Loucy (cell line): ENCODE results near the gene ATAD5.

Experiments
- H2AFZ ChIP-seq: fragments of 200-600 bp; sonication (generic); 2 replicates; pipeline ENCODE4 v1.6.0; 2016; ENCODE audit warnings: antibody characterized with exemption, mild to moderate bottlenecking, low read length, moderate library complexity
- H3F3A ChIP-seq: fragments of 200-600 bp; 2 replicates; pipeline ENCODE4 v1.6.0; 2016; ENCODE audit warnings: antibody characterized with exemption, low read depth, mild to moderate bottlenecking
- H3K27me3 ChIP-seq: fragments of 200-600 bp; sonication (generic); 2 replicates; pipeline ENCODE4 v1.6.1; 2014; ENCODE audit warnings: low read length, mild to moderate bottlenecking; ENCODE audit not compliant: insufficient read depth, poor library complexity, severe bottlenecking
- H3K36me3 ChIP-seq: fragments of 200-600 bp; sonication (generic); 2 replicates; pipeline ENCODE4 v1.6.1; 2016; ENCODE audit warnings: low read length; ENCODE audit not compliant: insufficient read depth
- H3K4me1 ChIP-seq: fragments of 200-600 bp; sonication (generic); 2 replicates; pipeline ENCODE4 v1.5.1; 2014; ENCODE audit warnings: low read length, mild to moderate bottlenecking; ENCODE audit not compliant: insufficient read depth, poor library complexity, severe bottlenecking
- H3K4me2 ChIP-seq: fragments of 200-600 bp; sonication (generic); 2 replicates; pipeline ENCODE4 v1.6.0; 2014; ENCODE audit warnings: antibody characterized with exemption, low read length, low read depth, mild to moderate bottlenecking; ENCODE audit not compliant: poor library complexity, severe bottlenecking
- H3K4me3 ChIP-seq: fragments of 200-600 bp; sonication (generic); 2 replicates; pipeline ENCODE4 v1.5.1; 2014; ENCODE audit warnings: low read length, mild to moderate bottlenecking, mixed read lengths; ENCODE audit not compliant: poor library complexity, severe bottlenecking
- H3K79me2 ChIP-seq: fragments of 200-600 bp; sonication (generic); 2 replicates; pipeline ENCODE4 v1.6.1; 2014; ENCODE audit warnings: low read length; ENCODE audit not compliant: insufficient read depth
- H3K9ac ChIP-seq: fragments of 200-600 bp; sonication (generic); 2 replicates; pipeline ENCODE4 v1.6.0; 2014; ENCODE audit warnings: mild to moderate bottlenecking, low read depth, low read length, moderate library complexity; ENCODE audit not compliant: poor library complexity, severe bottlenecking
- H3K9me2 ChIP-seq: fragments of 200-600 bp; sonication (generic); replicated peaks from 2 replicates; pipeline ENCODE4 v1.6.1; 2016; ENCODE audit warnings: low read depth, low read length, mixed read lengths
- H3K9me3 ChIP-seq: fragments of 200-600 bp; sonication (generic); 2 replicates; pipeline ENCODE4 v1.6.1; 2014; ENCODE audit warnings: mild to moderate bottlenecking, antibody characterized with exemption, low read length, low read depth; ENCODE audit not compliant: insufficient read depth
- H4K20me1 ChIP-seq: fragments of 200-600 bp; sonication (generic); 2 replicates; pipeline ENCODE4 v1.6.0; 2014; ENCODE audit warnings: antibody characterized with exemption, low read length, mild to moderate bottlenecking; ENCODE audit not compliant: insufficient read depth, poor library complexity, severe bottlenecking
- EZH2phosphoT487 ChIP-seq: fragments of 200-600 bp; IDR thresholded peaks from 2 replicates; pipeline ENCODE4 v1.6.1; 2018; ENCODE audit warnings: antibody characterized with exemption, mild to moderate bottlenecking, moderate library complexity, borderline replicate concordance
- TF ChIP-seq, protein P1 (sequence below): fragments of 200-600 bp; sonication (generic); conservative IDR thresholded peaks from 2 replicates; pipeline ENCODE4 v1.5.1; 2014; ENCODE audit warnings: mild to moderate bottlenecking, antibody characterized with exemption, low read length

The ATAD5 gene, protein sequence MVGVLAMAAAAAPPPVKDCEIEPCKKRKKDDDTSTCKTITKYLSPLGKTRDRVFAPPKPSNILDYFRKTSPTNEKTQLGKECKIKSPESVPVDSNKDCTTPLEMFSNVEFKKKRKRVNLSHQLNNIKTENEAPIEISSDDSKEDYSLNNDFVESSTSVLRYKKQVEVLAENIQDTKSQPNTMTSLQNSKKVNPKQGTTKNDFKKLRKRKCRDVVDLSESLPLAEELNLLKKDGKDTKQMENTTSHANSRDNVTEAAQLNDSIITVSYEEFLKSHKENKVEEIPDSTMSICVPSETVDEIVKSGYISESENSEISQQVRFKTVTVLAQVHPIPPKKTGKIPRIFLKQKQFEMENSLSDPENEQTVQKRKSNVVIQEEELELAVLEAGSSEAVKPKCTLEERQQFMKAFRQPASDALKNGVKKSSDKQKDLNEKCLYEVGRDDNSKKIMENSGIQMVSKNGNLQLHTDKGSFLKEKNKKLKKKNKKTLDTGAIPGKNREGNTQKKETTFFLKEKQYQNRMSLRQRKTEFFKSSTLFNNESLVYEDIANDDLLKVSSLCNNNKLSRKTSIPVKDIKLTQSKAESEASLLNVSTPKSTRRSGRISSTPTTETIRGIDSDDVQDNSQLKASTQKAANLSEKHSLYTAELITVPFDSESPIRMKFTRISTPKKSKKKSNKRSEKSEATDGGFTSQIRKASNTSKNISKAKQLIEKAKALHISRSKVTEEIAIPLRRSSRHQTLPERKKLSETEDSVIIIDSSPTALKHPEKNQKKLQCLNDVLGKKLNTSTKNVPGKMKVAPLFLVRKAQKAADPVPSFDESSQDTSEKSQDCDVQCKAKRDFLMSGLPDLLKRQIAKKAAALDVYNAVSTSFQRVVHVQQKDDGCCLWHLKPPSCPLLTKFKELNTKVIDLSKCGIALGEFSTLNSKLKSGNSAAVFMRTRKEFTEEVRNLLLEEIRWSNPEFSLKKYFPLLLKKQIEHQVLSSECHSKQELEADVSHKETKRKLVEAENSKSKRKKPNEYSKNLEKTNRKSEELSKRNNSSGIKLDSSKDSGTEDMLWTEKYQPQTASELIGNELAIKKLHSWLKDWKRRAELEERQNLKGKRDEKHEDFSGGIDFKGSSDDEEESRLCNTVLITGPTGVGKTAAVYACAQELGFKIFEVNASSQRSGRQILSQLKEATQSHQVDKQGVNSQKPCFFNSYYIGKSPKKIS (N-terminal part only)

DNA sequence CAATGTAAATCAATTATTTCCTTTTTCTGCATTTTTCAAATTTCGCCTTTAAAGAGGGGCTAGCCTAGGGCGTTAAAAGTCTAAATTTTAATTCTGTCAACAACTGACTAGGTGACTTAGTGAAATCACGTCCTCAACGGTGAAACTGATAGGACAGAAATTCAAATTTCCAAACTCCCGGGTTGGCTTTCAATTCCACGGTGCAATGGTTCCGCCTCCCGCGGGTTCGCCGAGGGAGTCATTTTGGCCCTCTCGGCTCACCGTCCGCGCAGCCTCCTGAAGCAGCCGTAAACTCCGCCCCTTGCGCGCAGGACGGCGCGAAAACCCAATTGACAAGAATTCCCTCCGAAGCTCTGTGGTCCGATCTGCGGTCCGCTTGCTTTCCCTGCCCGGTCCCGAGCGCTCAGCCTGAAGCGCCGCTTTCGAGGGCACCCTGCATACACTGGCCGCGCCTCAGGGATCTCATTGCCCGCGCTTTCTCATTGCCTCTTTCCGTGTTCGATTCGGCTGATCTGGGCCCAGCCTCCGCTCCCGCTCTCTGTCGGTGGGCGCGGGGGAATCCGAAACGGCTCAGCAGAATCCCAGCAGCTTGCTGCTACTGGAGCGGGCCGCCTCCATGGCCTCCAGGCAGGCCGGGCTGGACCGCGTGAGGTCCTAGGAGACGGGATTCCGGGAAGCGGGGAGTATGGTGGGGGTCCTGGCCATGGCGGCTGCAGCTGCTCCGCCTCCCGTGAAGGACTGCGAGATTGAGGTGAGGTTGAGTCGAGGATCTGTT is at the start of gene ATAD5:
Gene ATAD5 (plus strand): TSS at position 304 of the 775 bp plus-strand sequence. CDS start 382 bp downstream, at position 686.
- peaks cover 37% of the 10 kb centered on the region for H3K4me1 ChIP-seq
- no peaks in the 10 kb centered on the region for H3K9me2 ChIP-seq
- H3K4me3 ChIP-seq, result peak within 1 kb of the TSS; percentile 96
- H3K4me2 ChIP-seq, result peak within 1 kb of the TSS; percentile 90
- H2AFZ ChIP-seq, result peak within 1 kb of the TSS; percentile 97
- TF ChIP-seq, protein P1, sequence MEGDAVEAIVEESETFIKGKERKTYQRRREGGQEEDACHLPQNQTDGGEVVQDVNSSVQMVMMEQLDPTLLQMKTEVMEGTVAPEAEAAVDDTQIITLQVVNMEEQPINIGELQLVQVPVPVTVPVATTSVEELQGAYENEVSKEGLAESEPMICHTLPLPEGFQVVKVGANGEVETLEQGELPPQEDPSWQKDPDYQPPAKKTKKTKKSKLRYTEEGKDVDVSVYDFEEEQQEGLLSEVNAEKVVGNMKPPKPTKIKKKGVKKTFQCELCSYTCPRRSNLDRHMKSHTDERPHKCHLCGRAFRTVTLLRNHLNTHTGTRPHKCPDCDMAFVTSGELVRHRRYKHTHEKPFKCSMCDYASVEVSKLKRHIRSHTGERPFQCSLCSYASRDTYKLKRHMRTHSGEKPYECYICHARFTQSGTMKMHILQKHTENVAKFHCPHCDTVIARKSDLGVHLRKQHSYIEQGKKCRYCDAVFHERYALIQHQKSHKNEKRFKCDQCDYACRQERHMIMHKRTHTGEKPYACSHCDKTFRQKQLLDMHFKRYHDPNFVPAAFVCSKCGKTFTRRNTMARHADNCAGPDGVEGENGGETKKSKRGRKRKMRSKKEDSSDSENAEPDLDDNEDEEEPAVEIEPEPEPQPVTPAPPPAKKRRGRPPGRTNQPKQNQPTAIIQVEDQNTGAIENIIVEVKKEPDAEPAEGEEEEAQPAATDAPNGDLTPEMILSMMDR, result no peak
- TF ChIP-seq EZH2phosphoT487, result no peak
- H3K9me3 ChIP-seq, result no peaks in the 10 kb centered on the region
- peak within 1 kb of the TSS; percentile 99 for H3K9ac ChIP-seq
- no peaks in the 10 kb centered on the region for H3F3A ChIP-seq
- peaks cover 29% of the 10 kb centered on the region for H4K20me1 ChIP-seq
- H3K79me2 ChIP-seq, result peaks cover 53% of the 10 kb centered on the region
- peaks cover 6% of the 10 kb centered on the region for H3K27me3 ChIP-seq
- H3K36me3 ChIP-seq, result no peaks in the 10 kb centered on the region; the same call in 1 of the 2 replicates

DNA sequence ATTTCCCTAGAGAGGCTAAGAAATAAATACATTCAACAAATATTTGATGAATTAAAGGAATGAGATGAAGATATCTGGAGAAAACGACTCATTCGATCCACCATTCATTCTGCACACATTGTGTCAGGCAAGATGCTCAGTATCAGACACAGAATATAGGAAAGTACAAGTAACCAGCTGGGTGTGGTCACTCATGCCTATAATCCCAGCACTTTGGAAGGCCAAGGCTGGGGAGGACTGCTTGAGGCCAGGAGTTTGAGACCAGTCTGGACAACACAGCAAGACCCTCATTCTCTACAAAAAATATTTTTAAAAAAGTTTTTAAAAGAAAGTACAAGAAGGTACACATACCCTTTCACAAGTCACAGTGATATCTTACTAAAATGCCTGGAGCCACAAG is 49.6 kb upstream of the ATAD5 start:
- no peaks in the 10 kb centered on the region for H3K27me3 ChIP-seq
- H3K9ac ChIP-seq, result no peak overlapping the region
- no peak overlapping the region for H2AFZ ChIP-seq
- peaks cover 33% of the 10 kb centered on the region; the same call in 1 of the 2 replicates for H3K36me3 ChIP-seq
- H3F3A ChIP-seq, result peaks cover 3% of the 10 kb centered on the region; the same call in 1 of the 2 replicates
- H3K9me2 ChIP-seq, result no peaks in the 10 kb centered on the region
- H3K4me2 ChIP-seq, result no peak overlapping the region
- no peaks in the 10 kb centered on the region for H4K20me1 ChIP-seq
- no peaks in the 10 kb centered on the region for H3K9me3 ChIP-seq
- no peak for TF ChIP-seq EZH2phosphoT487
- TF ChIP-seq, protein P1, result no peak
- H3K79me2 ChIP-seq, result no peaks in the 10 kb centered on the region
- H3K4me3 ChIP-seq, result no peak overlapping the region
- no peaks in the 10 kb centered on the region for H3K4me1 ChIP-seq

DNA sequence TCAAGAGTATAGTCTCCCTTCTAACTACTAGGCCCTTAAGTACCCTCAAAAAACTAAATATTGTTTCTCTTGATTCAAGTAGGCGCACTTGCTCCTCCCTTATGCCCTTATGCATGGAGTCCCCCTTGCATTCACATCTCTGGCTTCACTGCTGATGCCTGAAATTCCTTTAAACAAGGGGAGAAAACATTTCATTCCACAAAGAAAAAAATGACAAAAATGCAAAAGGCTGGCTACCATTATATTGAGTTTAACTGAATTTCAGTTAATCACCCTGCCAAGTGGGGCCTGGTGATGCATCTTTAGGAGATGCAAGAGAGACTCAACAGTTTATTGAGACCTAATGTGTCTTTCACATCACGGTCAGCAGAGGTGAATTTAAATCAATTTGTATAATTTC is 42.8 kb upstream of the ATAD5 start:
- Histone ChIP-seq H4K20me1 (no peaks in the 10 kb centered on the region), H3K9me2 (no peaks in the 10 kb centered on the region), H3K79me2 (no peaks in the 10 kb centered on the region), H3K4me2 (no peak overlapping the region), H3K9me3 (no peaks in the 10 kb centered on the region), H3K4me3 (no peak overlapping the region), H2AFZ (no peak overlapping the region), H3K27me3 (no peaks in the 10 kb centered on the region), H3K9ac (no peak overlapping the region), H3K36me3 (peaks cover 59% of the 10 kb centered on the region), H3F3A (peaks cover 3% of the 10 kb centered on the region; the same call in 1 of the 2 replicates), H3K4me1 (no peaks in the 10 kb centered on the region)
- TF ChIP-seq, protein P1, result no peak
- TF ChIP-seq EZH2phosphoT487, result no peak
